GM21576 (cell line): ENCODE measurements around the gene NUS1.
"Not testable (repeated sequence)": the region's sequence is repeated elsewhere in the genome, so short reads cannot be mapped to it uniquely, and the experiment has no call there.

Experiments
- ATAC-seq: cut with Tn5 transposase; IDR thresholded peaks from one replicate; pipeline ENCODE4 v1.9.1; 2021; ENCODE audit warnings: mild to moderate bottlenecking, moderate library complexity; ENCODE audit not compliant: unreplicated experiment

NUS1 gene

DNA sequence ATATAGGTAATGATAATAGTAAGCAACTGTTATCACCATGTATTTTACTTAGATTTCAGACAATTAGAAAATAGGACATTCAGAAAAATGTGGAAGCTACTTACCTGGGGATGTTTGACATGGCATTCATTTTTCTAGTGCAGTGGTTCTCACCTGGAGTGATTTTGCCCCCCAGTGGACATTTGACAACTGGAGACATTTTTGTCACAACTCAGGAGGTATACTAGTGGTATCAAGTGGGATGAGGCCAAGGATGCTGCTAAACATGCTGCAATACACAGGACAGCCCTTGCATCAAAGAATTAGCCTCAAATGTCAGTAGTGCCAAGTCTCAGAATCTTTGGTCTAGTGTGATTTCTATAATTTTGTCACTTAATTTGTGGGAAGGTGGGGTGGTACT is 36.1 kb downstream of the NUS1 start:
- ATAC-seq = no peak

DNA sequence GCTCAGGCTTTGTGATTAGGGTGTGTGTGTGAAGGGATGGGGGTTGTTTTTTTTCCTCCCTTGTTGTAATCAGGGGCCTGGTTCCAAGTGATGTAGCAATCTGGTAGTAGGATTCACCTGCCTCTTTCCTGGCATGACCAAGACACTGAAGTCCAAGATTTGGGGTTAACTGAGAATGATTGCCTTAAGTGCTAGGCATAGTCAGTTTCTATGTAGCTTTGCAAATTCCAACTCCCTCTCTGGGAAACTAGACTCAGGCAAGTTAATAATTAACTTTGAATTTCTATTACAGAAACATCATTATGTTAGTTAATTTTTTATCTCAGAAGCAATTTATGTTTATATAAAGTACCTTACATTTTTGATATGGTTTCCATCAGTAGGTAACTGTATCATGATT is 43.6 kb downstream of the NUS1 start:
- ATAC-seq = no peak

DNA sequence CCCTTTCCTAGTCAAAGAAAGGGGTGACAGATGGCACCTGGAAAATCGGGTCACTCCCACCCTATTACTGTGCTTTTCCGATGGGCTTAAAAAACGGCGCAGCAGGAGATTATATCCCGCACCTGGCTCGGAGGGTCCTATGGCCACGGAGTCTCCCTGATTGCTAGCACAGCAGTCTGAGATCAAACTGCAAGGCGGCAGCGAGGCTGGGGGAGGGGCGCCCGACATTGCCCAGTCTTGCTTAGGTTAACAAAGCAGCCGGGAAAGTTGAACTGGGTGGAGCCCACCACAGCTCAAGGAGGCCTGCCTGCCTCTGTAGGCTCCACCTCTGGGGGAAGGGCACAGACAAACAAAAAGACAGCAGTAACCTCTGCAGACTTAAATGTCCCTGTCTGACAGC is 46.3 kb downstream of the NUS1 start:
- not testable (repeated sequence) for ATAC-seq

DNA sequence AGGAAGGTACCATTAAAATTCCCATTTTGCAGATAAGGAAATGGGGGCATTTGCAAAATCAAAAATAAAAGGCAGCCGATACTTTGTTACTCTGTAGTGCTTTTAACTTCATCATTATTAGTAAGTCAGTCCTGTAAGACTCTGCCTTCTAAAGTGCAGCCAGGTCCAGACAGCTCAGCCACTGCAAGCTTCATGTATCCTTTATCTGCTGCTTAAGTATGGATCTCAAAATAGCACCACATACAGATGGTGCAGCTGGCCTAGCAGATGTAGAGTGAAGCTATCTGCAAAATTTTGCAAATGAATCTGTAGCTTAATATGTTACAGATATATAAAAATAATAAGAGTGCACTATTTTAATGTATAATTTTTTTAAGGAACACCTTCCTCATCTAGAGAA is 53.4 kb downstream of the NUS1 start:
- ATAC-seq = no peak

DNA sequence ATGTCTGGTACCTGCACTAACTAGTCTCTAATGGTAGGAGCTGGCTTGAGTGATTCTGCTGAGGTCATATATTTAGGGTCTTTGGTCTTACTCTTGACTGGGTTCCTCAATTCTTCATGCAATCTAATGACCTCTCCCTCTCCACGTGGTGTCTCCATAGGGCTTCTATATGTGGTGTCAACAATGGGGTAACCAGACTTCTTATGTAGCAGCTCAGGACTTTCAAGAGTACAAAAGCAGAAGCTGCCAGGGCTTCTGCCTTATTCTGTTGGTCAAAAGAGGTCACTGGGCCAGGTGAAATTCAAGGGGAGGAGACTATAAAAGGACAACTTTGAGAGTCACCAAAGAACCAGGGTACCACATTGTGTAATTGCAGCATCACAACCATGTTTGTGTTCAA is 54.3 kb downstream of the NUS1 start:
- no peak for ATAC-seq

DNA sequence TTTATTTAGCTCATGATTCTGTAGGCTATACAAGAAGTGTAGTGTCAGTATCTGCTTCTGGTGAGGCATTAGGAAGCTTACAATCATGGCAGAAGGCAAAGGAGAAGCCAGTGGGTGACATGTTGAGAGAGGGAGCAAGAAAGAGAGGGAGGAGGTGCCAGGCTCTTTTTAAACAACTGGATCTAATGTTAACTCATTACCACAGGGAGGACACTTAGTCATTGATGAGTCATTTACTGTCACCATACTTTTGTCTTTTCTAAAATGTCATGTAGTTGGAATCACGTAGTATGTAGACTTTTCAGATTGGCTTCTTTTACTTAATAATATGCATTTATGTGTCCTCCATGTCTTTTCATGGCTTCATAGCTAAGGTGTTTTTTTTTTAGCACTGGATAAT is 58.1 kb downstream of the NUS1 start:
- no peak for ATAC-seq

DNA sequence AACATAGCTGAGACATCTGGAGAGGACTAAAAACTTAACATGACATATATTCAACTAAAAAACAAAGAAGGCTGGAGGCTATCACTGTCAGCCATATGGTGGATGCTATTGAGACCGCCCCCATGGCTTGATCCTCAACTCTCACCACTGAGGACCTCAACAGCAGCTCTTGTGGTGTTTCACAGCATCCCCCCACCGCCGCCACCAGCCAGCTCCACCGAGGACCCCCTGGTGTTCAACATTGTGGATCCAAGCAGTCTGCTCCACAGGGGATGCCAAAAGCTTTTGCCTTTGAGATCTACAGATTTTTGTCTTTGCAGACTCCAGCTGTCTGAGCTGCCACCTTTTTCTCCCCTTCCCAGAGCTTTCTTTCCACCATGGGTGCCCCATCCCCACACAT is 64.6 kb downstream of the NUS1 start:
- no peak for ATAC-seq

DNA sequence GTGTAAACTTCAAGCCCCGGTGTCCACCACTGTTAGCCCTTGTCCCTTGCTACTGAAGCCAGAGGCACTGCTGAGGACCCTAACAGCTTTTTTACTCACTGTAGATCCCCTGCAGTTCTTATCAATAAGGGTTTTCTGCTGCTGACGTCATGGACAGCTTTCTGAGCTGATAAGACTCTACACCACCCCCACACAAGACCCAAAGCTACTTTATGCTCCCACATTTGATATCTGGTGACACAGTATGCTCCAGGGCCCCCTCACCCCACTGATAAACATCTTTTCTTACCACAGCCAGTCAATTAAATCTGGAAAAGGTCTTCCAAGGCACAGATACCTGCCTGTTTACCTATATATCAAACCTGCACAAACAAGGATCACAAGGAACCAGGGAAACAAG is 65.3 kb downstream of the NUS1 start:
- ATAC-seq = no peak

DNA sequence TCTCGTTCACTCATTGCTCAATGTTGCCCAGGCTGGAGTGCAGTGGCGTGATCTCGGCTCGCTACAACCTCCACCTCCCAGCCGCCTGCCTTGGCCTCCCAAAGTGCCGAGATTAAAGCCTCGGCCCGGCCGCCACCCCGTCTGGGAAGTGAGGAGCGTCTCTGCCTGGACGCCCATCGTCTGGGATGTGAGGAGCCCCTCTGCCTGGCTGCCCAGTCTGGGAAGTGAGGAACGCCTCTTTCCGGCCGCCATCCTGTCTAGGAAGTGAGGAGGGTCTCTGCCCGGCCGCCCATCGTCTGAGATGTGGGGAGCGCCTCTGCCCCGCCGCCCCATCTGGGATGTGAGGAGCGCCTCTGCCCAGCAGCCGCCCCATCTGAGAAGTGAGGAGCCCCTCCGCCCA is 75.4 kb downstream of the NUS1 start:
- not testable (repeated sequence) for ATAC-seq
